Fibroblast of lung (primary cell): ENCODE measurements around the gene KLB. TPM values are rescaled to one million over a fixed set of nuclear protein-coding genes. Genes with fewer than 3 reads are reported as not detected.

Experiments used
- DNase-seq, 2 donors: peaks; one replicate each; pipeline versions ENCODE4 v3.0.0 to v3.0.0-alpha.2; 2010; ENCODE audit warnings: low read depth in 2 of 2
- H2AFZ ChIP-seq: 2 replicates; pipeline ENCODE4 v1.5.1; 2012; ENCODE audit warnings: low read length, control low read depth, inconsistent platforms
- H3K27ac ChIP-seq: 2 replicates; pipeline ENCODE4 v1.5.1; 2011; ENCODE audit warnings: low read length, control low read depth; ENCODE audit not compliant: insufficient read depth
- H3K27me3 ChIP-seq: 2 replicates; pipeline ENCODE4 v1.5.1; 2011; ENCODE audit warnings: mild to moderate bottlenecking, low read length; ENCODE audit not compliant: control insufficient read depth, insufficient read depth
- H3K36me3 ChIP-seq: 2 replicates; pipeline ENCODE4 v1.5.1; 2011; ENCODE audit warnings: low read length; ENCODE audit not compliant: control insufficient read depth, insufficient read depth
- H3K4me1 ChIP-seq: 2 replicates; pipeline ENCODE4 v1.5.1; 2011; ENCODE audit warnings: low read length; ENCODE audit not compliant: control insufficient read depth, insufficient read depth; ENCODE audit errors: extremely low read depth
- H3K4me2 ChIP-seq: 2 replicates; pipeline ENCODE4 v1.5.1; 2011; ENCODE audit warnings: low read length, control low read depth; ENCODE audit not compliant: insufficient read depth; ENCODE audit errors: extremely low read depth
- H3K4me3 ChIP-seq, 4 experiments: fragments of 200-600 bp in 1 of 4; sonication (generic) in 1 of 4; replicated peaks in 1 of 4; 2 replicates each; pipeline ENCODE4 v1.5.1; 2011 to 2016; ENCODE audit warnings: low read length in 4 of 4, low read depth in 3 of 4, mild to moderate bottlenecking in 3 of 4, control low read depth in 2 of 4, inconsistent platforms in 1 of 4, mixed read lengths in 1 of 4; ENCODE audit not compliant: insufficient read depth in 1 of 4; ENCODE audit errors: control extremely low read depth in 1 of 4
- H3K79me2 ChIP-seq: 2 replicates; pipeline ENCODE4 v1.5.1; 2012; ENCODE audit warnings: mild to moderate bottlenecking, low read length, inconsistent platforms; ENCODE audit not compliant: control insufficient read depth, insufficient read depth
- H3K9ac ChIP-seq: 2 replicates; pipeline ENCODE4 v1.5.1; 2011; ENCODE audit warnings: mild to moderate bottlenecking, low read length, control low read depth; ENCODE audit not compliant: insufficient read depth
- H3K9me3 ChIP-seq: 2 replicates; pipeline ENCODE4 v1.5.1; 2012; ENCODE audit warnings: low read depth, low read length; ENCODE audit not compliant: control insufficient read depth, insufficient read depth
- H4K20me1 ChIP-seq: 2 replicates; pipeline ENCODE4 v1.5.1; 2011; ENCODE audit warnings: low read length; ENCODE audit not compliant: control insufficient read depth, insufficient read depth; ENCODE audit errors: extremely low read depth
- EZH2 ChIP-seq: IDR thresholded peaks from 2 replicates; pipeline ENCODE4 v1.5.1; 2012; ENCODE audit warnings: low read length, control low read depth, mild to moderate bottlenecking; ENCODE audit errors: missing control alignments
- polyA plus RNA-seq, 2 donors: library from polyadenylated mRNA; depleted of rRNA in 1 of 2; stranded (reverse) in 1 of 2; unstranded in 1 of 2; fragments of >200 nt; gene quantifications; 2 replicates each; pipeline ENCODE4 v1.2.1, GENCODE V29; 2011 to 2012; ENCODE audit warnings: missing spikeins in 1 of 2
- total RNA-seq: library from RNA; depleted of rRNA; stranded (reverse); fragments of >200 nt; gene quantifications from 2 replicates; pipeline ENCODE4 v1.2.1, GENCODE V29; 2014
- TF ChIP-seq, protein P1 (sequence below), 2 donors: IDR thresholded peaks in 1 of 2; conservative IDR thresholded peaks in 1 of 2; 1 replicate in 1 of 2; 2 replicates in 1 of 2; pipeline ENCODE4 v1.5.1; 2011 to 2012; ENCODE audit warnings: low read length in 2 of 2, control low read depth in 1 of 2, inconsistent platforms in 1 of 2, low read depth in 1 of 2, mild to moderate bottlenecking in 1 of 2

KLB gene
- total and polyA plus RNA-seq, 2 donors (not counting 1 experiment from before 2014, with no cell fraction given): not detected

DNA sequence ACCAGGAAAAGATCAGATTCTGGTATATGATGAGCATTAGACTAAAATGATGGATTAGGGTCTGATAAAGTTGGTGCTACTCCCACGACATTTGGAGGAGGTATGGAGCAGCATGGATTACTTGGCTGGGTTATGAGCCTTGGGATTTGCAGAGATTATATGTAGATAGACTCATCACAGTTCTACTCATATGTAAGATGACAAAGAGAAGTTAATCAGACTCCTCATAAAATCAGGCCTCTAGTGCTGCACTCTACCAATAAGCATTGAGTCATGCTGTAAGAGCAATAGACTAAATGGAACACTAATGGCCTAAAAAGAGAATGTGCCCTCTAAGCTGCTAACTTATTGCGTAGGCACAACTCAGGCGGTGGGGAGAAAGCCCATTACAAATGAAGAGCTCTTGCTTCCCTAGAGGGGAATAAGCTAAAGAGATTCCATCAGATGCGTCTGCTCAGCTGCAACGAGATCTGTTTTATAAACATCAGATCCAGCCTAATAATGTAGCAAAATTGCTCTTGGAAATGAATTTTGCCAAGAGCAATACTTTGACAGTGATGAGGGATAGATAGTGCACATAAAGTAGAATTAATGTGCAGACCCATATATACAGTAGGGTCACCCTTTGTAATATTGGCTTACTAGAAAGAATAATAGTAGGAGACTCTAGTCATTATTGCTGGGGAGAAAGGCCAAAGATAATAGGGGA, 69.6 kb downstream of the KLB start:
- no peaks in the 10 kb centered on the region for H3K27me3 ChIP-seq
- H3K9ac ChIP-seq: no peak overlapping the region
- H3K9me3 ChIP-seq: no peaks in the 10 kb centered on the region
- H3K27ac ChIP-seq: no peak overlapping the region
- no peaks in the 10 kb centered on the region for H3K36me3 ChIP-seq
- no peak overlapping the region for H3K4me2 ChIP-seq
- H3K79me2 ChIP-seq: no peaks in the 10 kb centered on the region
- TF ChIP-seq, protein P1, sequence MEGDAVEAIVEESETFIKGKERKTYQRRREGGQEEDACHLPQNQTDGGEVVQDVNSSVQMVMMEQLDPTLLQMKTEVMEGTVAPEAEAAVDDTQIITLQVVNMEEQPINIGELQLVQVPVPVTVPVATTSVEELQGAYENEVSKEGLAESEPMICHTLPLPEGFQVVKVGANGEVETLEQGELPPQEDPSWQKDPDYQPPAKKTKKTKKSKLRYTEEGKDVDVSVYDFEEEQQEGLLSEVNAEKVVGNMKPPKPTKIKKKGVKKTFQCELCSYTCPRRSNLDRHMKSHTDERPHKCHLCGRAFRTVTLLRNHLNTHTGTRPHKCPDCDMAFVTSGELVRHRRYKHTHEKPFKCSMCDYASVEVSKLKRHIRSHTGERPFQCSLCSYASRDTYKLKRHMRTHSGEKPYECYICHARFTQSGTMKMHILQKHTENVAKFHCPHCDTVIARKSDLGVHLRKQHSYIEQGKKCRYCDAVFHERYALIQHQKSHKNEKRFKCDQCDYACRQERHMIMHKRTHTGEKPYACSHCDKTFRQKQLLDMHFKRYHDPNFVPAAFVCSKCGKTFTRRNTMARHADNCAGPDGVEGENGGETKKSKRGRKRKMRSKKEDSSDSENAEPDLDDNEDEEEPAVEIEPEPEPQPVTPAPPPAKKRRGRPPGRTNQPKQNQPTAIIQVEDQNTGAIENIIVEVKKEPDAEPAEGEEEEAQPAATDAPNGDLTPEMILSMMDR (conservative IDR thresholded peaks at IDR 0.05 in 1 of 2, IDR thresholded peaks at IDR 0.05 in 1 of 2; ENCODE audit: low read depth in 1 of 2, low read length in 2 of 2): no peak
- TF ChIP-seq EZH2: no peak
- no peak overlapping the region for H3K4me3 ChIP-seq
- H4K20me1 ChIP-seq: no peaks in the 10 kb centered on the region
- no peak for DNase-seq
- H3K4me1 ChIP-seq: no peaks in the 10 kb centered on the region
- no peak overlapping the region for H2AFZ ChIP-seq

DNA sequence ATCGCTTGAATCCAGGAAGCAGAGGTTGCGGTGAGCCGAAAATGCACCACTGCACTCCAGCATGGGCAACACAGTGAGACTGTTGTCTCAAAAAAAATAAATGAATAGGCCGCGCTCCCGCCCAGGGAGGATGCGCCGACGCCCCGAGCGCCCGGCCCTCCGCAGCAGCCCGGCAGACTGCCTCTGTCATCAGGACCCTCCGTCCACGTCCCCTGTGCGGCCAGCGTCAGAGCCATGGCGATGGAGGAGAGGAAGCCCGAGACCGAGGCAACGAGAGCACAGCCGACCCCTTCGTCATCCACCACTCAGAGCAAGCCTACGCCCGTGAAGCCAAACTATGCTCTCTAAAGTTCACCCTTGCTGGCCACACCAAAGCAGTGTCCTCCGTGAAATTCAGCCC, 73.5 kb downstream of the KLB start:
- Histone ChIP-seq H3K9me3 (no peaks in the 10 kb centered on the region), H3K79me2 (no peaks in the 10 kb centered on the region), H3K4me3 (no peak overlapping the region), H3K36me3 (no peaks in the 10 kb centered on the region), H2AFZ (no peak overlapping the region), H3K27me3 (no peaks in the 10 kb centered on the region), H3K4me1 (no peaks in the 10 kb centered on the region), H3K9ac (no peak overlapping the region), H3K27ac (no peak overlapping the region), H4K20me1 (no peaks in the 10 kb centered on the region), H3K4me2 (no peak overlapping the region)
- no peak for DNase-seq
- no peak for TF ChIP-seq EZH2
- TF ChIP-seq, protein P1 (conservative IDR thresholded peaks at IDR 0.05 in 1 of 2, IDR thresholded peaks at IDR 0.05 in 1 of 2; ENCODE audit: low read depth in 1 of 2, low read length in 2 of 2): no peak

DNA sequence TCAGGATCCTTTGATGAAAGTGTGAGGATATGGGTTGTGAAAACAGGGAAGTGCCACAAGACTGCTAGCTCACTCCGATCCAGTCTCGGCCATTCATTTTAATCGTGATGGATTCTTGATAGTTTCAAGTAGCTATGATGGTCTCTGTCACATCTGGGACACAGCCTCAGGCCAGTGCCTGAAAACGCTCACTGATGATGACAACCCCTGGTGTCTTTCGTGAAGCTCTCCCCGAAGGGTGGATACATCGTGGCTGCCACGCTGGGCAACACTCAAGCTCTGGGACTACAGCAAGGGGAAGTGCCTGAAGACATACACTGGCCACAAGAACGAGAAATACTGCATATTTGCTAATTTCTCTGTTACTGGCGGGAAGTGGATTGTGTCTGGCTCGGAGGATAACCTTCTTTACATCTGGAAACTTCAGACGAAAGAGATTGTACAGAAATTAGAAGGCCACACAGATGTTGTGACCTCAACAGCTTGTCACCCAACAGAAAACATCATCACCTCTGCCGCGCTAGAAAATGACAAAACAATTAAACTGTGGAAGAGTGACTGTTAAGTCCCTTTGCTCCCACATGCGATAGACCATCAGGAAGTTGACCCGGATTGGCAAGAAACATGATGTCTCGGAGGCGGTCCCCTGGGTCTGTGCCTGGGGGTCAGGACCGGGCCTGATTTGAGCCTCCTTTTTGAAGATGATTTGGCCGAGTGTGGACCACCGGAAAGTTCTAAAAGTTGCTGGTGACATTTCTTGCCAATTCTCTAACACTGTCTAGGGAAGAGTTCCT, 74.4 kb downstream of the KLB start:
- H3K36me3 ChIP-seq: no peaks in the 10 kb centered on the region
- H3K27me3 ChIP-seq: no peaks in the 10 kb centered on the region
- H2AFZ ChIP-seq: no peak overlapping the region
- no peaks in the 10 kb centered on the region for H3K4me1 ChIP-seq
- no peak overlapping the region for H3K4me2 ChIP-seq
- no peak overlapping the region for H3K9ac ChIP-seq
- no peak overlapping the region for H3K4me3 ChIP-seq
- H3K27ac ChIP-seq: no peak overlapping the region
- no peaks in the 10 kb centered on the region for H3K9me3 ChIP-seq
- H4K20me1 ChIP-seq: no peaks in the 10 kb centered on the region
- TF ChIP-seq, protein P1 (conservative IDR thresholded peaks at IDR 0.05 in 1 of 2, IDR thresholded peaks at IDR 0.05 in 1 of 2; ENCODE audit: low read depth in 1 of 2, low read length in 2 of 2): no peak
- no peak for TF ChIP-seq EZH2
- no peak for DNase-seq
- no peaks in the 10 kb centered on the region for H3K79me2 ChIP-seq
